ENCODE data around the gene SRSF9. TPM values are rescaled to one million over a fixed set of nuclear protein-coding genes. Genes with fewer than 3 reads are reported as not detected.

SRSF9 gene
- total RNA-seq, 2 experiments from 2014 or later, result 124 TPM

- Histone ChIP-seq H3K36me3 (ENCODE audit: insufficient read depth, low read length) (peaks cover 2% of the 10 kb centered on the region), H3K4me3 (ENCODE audit: low read length) (no peak overlapping the region), H3K27me3 (ENCODE audit: control insufficient read depth in 1 of 2, insufficient read depth in 2 of 2, low read length in 2 of 2) (no peaks in the 10 kb centered on the region), H3K27ac (ENCODE audit: low read depth in 1 of 2, low read length in 2 of 2) (peak overlapping the region in 1 of 2 donors; percentile 9), H3K4me1 (ENCODE audit: insufficient read depth, low read length) (peaks cover 26% of the 10 kb centered on the region), H3K9me3 (ENCODE audit: control insufficient read depth in 1 of 2, insufficient read depth in 1 of 2, low read length in 2 of 2) (no peaks in the 10 kb centered on the region)
- H3K27me3 Mint-ChIP-seq, result no peaks in the 10 kb centered on the region
- TF ChIP-seq CTCF (IDR thresholded peaks at IDR 0.05), result no peak
- no peaks in the 10 kb centered on the region for H3K9me3 Mint-ChIP-seq
- no peaks in the 10 kb centered on the region for H3K36me3 Mint-ChIP-seq (ENCODE audit: low read depth)
- H3K4me3 Mint-ChIP-seq, result no peak overlapping the region
- H3K4me1 Mint-ChIP-seq (ENCODE audit: low read depth), result peaks cover 5% of the 10 kb centered on the region
- no peak for ATAC-seq (ENCODE audit: poor library complexity)
- H3K27ac Mint-ChIP-seq, result no peak overlapping the region
- intact Hi-C loops (cut with DNase I, micrococcal nuclease), result no loop called here
- ChIA-PET POLR2A (interaction anchor here (1.1 kb wide), 1 partner anchor 189 kb away, joined by 3 read pairs; no protein-coding TSS in a partner anchor), CTCF (interaction anchor here (0.9 kb wide), 1 partner anchor 17 kb away, joined by 4 read pairs; no protein-coding TSS in a partner anchor)
- no peak for DNase-seq
Measured at GRCh38 chr12:120480211-120480610, 10.7 kb upstream of the SRSF9 start.

GRCh38 chr12:120479458-120479857, 9.9 kb upstream of the SRSF9 start:
- Histone ChIP-seq H3K36me3 (ENCODE audit: insufficient read depth, low read length) (peaks cover 2% of the 10 kb centered on the region), H3K27ac (ENCODE audit: low read depth in 1 of 2, low read length in 2 of 2) (no peak overlapping the region), H3K27me3 (ENCODE audit: control insufficient read depth in 1 of 2, insufficient read depth in 2 of 2, low read length in 2 of 2) (no peaks in the 10 kb centered on the region), H3K4me1 (ENCODE audit: insufficient read depth, low read length) (peaks cover 26% of the 10 kb centered on the region), H3K9me3 (ENCODE audit: control insufficient read depth in 1 of 2, insufficient read depth in 1 of 2, low read length in 2 of 2) (no peaks in the 10 kb centered on the region), H3K4me3 (ENCODE audit: low read length) (no peak overlapping the region)
- Mint-ChIP-seq H3K27me3 (no peaks in the 10 kb centered on the region), H3K4me3 (no peak overlapping the region), H3K27ac (no peak overlapping the region), H3K9me3 (no peaks in the 10 kb centered on the region), H3K36me3 (ENCODE audit: low read depth) (no peaks in the 10 kb centered on the region), H3K4me1 (ENCODE audit: low read depth) (peaks cover 5% of the 10 kb centered on the region)
- ATAC-seq (ENCODE audit: poor library complexity) (no peak), DNase-seq (no peak)
- intact Hi-C loops (cut with DNase I, micrococcal nuclease), result no loop called here
- TF ChIP-seq CTCF (IDR thresholded peaks at IDR 0.05), result no peak
- POLR2A ChIA-PET, result interaction anchor here (1.1 kb wide), 1 partner anchor 188 kb away, joined by 3 read pairs; no protein-coding TSS in a partner anchor
- CTCF ChIA-PET, result interaction anchor here (0.7 to 0.9 kb wide), 3 partner anchors 10 to 131 kb away, joined by 3 to 4 read pairs (median 4); no protein-coding TSS in a partner anchor

GRCh38 chr12:120475643-120476042, 6.1 kb upstream of the SRSF9 start:
- intact Hi-C loops (cut with DNase I, micrococcal nuclease), result no loop called here
- ATAC-seq (ENCODE audit: poor library complexity), result no peak

More at GRCh38 chr12:120475643-120476042, 6.1 kb upstream of the SRSF9 start:
- Mint-ChIP-seq H3K4me3 (no peak overlapping the region), H3K4me1 (ENCODE audit: low read depth) (peaks cover 4% of the 10 kb centered on the region), H3K9me3 (no peaks in the 10 kb centered on the region), H3K27me3 (no peaks in the 10 kb centered on the region), H3K36me3 (ENCODE audit: low read depth) (no peaks in the 10 kb centered on the region), H3K27ac (no peak overlapping the region)
- Histone ChIP-seq H3K27me3 (ENCODE audit: control insufficient read depth in 1 of 2, insufficient read depth in 2 of 2, low read length in 2 of 2) (no peaks in the 10 kb centered on the region), H3K4me3 (ENCODE audit: low read length) (no peak overlapping the region), H3K27ac (ENCODE audit: low read depth in 1 of 2, low read length in 2 of 2) (no peak overlapping the region), H3K36me3 (ENCODE audit: insufficient read depth, low read length) (no peaks in the 10 kb centered on the region), H3K4me1 (ENCODE audit: insufficient read depth, low read length) (peaks cover 15% of the 10 kb centered on the region), H3K9me3 (ENCODE audit: control insufficient read depth in 1 of 2, insufficient read depth in 1 of 2, low read length in 2 of 2) (no peaks in the 10 kb centered on the region)
- no peak for TF ChIP-seq CTCF (IDR thresholded peaks at IDR 0.05)
- DNase-seq, result no peak
- POLR2A ChIA-PET, result interaction anchor here (0.9 kb wide), 1 partner anchor 20 kb away, joined by 3 read pairs; the partner anchor contains the start of gene DYNLL1
- CTCF ChIA-PET, result no interaction called here
